Sigmoid colon (tissue), 4 donors: ENCODE results near the gene NDC80.

ENCODE experiments used
- CTCF ChIP-seq, 4 experiments: fragments of 450-650 bp in 3 of 4; fragments of 200-600 bp in 1 of 4; IDR thresholded peaks; one replicate each; pipeline ENCODE4 v1.5.1; 2016 to 2019; ENCODE audit warnings: antibody characterized with exemption in 4 of 4, mild to moderate bottlenecking in 3 of 4, moderate library complexity in 2 of 4
- POLR2A ChIP-seq, 2 donors: fragments of 450-650 bp; IDR thresholded peaks; one replicate each; pipeline ENCODE4 v1.6.1; 2016; ENCODE audit warnings: antibody characterized with exemption in 2 of 2, mild to moderate bottlenecking in 2 of 2, moderate library complexity in 2 of 2
- POLR2AphosphoS5 ChIP-seq, 4 donors: sonication (generic); formaldehyde crosslinking; IDR thresholded peaks; one replicate each; pipeline ENCODE4 v1.6.1; 2017; ENCODE audit warnings: antibody characterized with exemption in 4 of 4

- TF ChIP-seq CTCF (IDR thresholded peaks at IDR 0.05): no peak
- no peak for TF ChIP-seq POLR2A (IDR thresholded peaks at IDR 0.05)
- no peak for TF ChIP-seq POLR2AphosphoS5 (IDR thresholded peaks at IDR 0.05)
Observed at GRCh38 chr18:2597639-2598038, 26.3 kb downstream of the NDC80 start.
